SU-DHL-6 (cell line): Measurements from ENCODE around the gene MINK1.

ENCODE experiments used
- CTCF ChIP-seq: fragments of 200-600 bp; sonication (generic); IDR thresholded peaks from one replicate; pipeline ENCODE4 v1.5.1; 2017; ENCODE audit warnings: antibody characterized with exemption, mild to moderate bottlenecking, low read length, moderate library complexity; ENCODE audit not compliant: insufficient read depth, poor library complexity, severe bottlenecking
- EZH2phosphoT487 ChIP-seq: fragments of 200-600 bp; sonication (generic), shearing (Covaris generic); conservative IDR thresholded peaks from 2 replicates; pipeline ENCODE4 v1.6.1; 2018; ENCODE audit warnings: mild to moderate bottlenecking, antibody characterized with exemption, low read length, moderate library complexity, mixed read lengths

- TF ChIP-seq CTCF (no peak), EZH2phosphoT487 (no peak)
Observed at GRCh38 chr17:4789701-4789950, 43.5 kb upstream of the MINK1 start.
